WTC11 (cell line): ENCODE measurements around the gene ULK4.
"Not testable (repeated sequence)": the region's sequence is repeated elsewhere in the genome, so short reads cannot be mapped to it uniquely, and the experiment has no call there.

Source experiments
- CTCF ChIP-seq: fragments of 200-600 bp; IDR thresholded peaks from 2 replicates; pipeline ENCODE4 v1.8.0; 2022; ENCODE audit warnings: antibody characterized with exemption
- ELF4 ChIP-seq: sonication (generic); formaldehyde crosslinking; IDR thresholded peaks from 2 replicates; pipeline ENCODE4 v1.8.1; 2022; ENCODE audit warnings: low read depth, mild to moderate bottlenecking, moderate library complexity, missing genetic modification reagents
- ETV6 ChIP-seq: sonication (generic); formaldehyde crosslinking; IDR thresholded peaks from 2 replicates; pipeline ENCODE4 v1.8.1; 2022; ENCODE audit warnings: mild to moderate bottlenecking, missing genetic modification reagents
- KAT7 ChIP-seq: sonication (generic); formaldehyde crosslinking; IDR thresholded peaks from 2 replicates; pipeline ENCODE4 v1.8.1; 2023; ENCODE audit warnings: missing genetic modification reagents, mild to moderate bottlenecking, borderline replicate concordance
- NR2C2 ChIP-seq: sonication (generic); formaldehyde crosslinking; IDR thresholded peaks from 2 replicates; pipeline ENCODE4 v1.8.0; 2022; ENCODE audit warnings: mild to moderate bottlenecking, missing genetic modification reagents
- SP1 ChIP-seq: sonication (generic); formaldehyde crosslinking; conservative IDR thresholded peaks from 2 replicates; pipeline ENCODE4 v1.8.1; 2022; ENCODE audit warnings: missing genetic modification reagents

GRCh38 chr3:41877741-41878140, 84.2 kb downstream of the ULK4 start:
- not testable (repeated sequence) for TF ChIP-seq SP1; KAT7 (CRISPR knock-in tag); NR2C2 (CRISPR knock-in tag); CTCF; ETV6 (CRISPR knock-in tag); ELF4 (CRISPR knock-in tag)
